Fibroblast of pulmonary artery (primary cell): ENCODE data around the gene RETREG2.

ENCODE experiments used
- DNase-seq: peaks from one replicate; pipeline ENCODE4 v3.0.0-alpha.2; 2010; ENCODE audit warnings: low read depth
- H3K4me3 ChIP-seq: replicated peaks from 2 replicates; pipeline ENCODE4 v1.5.1; 2011; ENCODE audit warnings: low read depth, mild to moderate bottlenecking, control low read depth, low read length, moderate library complexity
- CTCF ChIP-seq: IDR thresholded peaks from 2 replicates; pipeline ENCODE4 v1.5.1; 2011; ENCODE audit warnings: mild to moderate bottlenecking, control low read depth, low read length, inconsistent platforms; ENCODE audit errors: missing control alignments

RETREG2 gene

GRCh38 chr2:219209236-219210195, 31.4 kb downstream of the RETREG2 start:
- TF ChIP-seq CTCF, result no peak
- H3K4me3 ChIP-seq, result no peak overlapping the region
- no peak for DNase-seq

DNA sequence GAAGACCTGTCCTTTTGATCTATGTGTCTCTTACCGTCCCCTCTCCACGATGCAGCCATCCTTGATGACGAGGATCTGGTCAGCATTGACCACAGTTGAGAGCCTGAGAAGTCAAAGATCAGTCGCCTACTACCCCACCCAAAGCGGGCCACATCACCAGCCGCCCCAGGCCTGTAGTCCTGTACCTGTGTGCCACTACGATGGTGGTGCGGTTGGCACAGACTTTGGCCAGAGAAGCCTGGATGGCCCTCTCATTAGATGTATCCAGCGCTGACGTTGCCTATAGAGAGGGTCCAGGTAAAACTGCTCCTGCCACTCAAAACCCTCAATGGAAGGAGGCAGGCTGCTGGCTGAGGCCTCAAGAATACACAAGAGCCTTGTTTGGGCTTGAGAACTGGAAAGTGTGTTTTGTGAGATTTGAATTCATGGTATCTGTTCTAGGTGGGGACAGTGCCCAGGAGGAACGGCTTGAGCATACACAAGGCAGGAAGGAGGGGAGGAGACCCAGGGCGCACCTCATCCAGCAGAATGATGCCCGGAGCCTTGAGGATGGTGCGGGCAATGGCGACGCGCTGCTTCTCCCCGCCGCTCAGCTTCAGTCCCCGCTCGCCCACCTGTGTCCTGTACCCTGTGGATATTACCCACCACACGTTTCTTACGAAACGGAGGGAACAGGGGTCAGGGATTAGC, 32.3 kb downstream of the RETREG2 start:
- no peak for DNase-seq
- no peak for TF ChIP-seq CTCF
- no peak overlapping the region for H3K4me3 ChIP-seq

DNA sequence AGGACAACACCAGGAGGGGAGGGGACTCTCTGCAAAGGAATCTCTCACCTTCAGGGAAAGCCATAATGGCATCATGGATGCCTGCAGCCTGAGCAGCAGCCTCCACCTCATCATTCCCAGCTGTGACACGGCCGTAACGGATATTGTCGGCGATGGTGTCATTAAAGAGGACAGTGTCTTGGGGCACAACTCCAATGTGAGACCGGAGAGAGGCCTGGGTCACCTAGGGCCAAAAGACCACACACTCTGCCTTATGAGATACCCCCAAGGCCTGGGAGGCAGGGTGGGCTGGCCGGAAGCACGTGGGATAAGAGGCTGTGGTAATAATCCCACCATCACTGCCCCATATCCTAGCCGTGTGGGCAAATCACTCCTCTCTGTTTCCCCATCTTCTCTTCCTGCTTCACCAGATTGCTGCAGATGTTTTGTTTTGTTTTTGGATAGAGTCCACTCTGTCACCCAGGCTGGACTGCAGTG, 32.8 kb downstream of the RETREG2 start:
- no peak overlapping the region for H3K4me3 ChIP-seq
- no peak for DNase-seq
- TF ChIP-seq CTCF, result no peak

DNA sequence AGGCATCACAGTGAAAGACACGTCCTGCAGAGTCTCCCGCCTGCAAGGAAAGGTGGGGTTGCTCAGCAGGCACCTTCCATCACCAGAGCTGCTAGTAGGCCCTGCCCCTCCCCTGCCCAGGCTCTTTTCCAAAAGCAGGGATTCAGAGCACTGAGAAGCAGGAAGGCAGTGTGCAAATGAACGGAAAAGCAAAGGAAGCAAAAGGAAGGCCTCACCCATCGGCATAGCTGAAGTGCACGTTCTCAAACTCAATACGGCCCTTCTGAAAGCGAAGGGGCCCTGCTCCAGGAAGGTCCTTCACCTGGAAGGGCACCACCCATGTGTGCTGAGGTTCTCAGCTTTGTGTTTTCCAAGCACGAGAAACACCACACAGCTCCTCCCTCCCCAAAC, 34.9 kb downstream of the RETREG2 start:
- no peak overlapping the region for H3K4me3 ChIP-seq
- no peak for TF ChIP-seq CTCF
- DNase-seq, result no peak

DNA sequence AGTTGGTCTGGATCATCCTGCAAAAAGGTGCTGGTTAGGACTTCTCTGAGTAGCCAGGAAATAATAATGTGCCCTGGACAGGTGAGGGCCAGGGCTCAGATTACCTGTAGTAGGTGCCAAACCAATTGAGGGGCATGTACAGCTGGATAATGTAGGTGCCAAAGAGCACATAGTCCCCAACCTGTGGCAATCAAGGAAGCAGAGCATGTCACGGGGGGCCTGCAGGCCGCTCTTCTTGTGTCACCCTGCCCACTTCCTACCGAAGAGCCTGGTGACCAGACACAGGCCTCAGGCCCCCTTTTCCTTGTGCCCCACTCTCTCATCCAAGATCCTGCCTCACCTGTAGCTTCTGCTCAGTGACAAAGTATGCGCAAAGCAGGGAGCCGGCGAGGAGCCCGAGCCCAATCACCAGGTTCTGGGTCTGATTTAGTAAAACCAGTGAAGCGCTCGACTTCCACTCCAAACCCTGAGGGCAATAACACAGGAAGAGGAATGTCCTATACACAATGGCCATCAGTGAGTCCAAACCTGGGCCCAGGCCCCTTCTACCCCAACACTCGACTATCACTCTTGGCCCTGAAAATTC, 35.5 kb downstream of the RETREG2 start:
- no peak for DNase-seq
- TF ChIP-seq CTCF, result no peak
- no peak overlapping the region for H3K4me3 ChIP-seq

- TF ChIP-seq CTCF, result no peak
- H3K4me3 ChIP-seq, result no peak overlapping the region
- no peak for DNase-seq
Observed at GRCh38 chr2:219214141-219214540, 36.1 kb downstream of the RETREG2 start.
